ENCODE measurements around the gene KRT28.

DNA sequence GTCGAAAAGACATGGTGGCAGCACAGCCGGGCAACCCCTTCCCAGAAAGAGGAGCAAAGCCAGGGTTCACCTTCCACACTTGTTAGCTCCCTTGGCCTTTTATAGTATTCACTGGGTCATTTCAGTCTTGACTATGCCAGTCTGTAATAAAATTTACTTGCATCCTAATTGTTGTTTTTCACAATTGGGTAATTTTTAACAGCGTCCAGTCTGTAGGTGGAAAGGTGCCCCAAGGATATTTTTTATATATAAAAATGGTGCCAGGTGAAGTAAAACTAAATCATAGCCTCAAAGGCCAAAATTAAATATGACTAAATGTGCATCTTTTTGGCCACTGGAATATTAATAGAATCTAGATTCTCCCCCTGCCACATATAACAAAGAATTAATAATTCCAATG is 27.7 kb downstream of the KRT28 start, which contains the start of gene KRT26:
- TF ChIP-seq, protein P1, sequence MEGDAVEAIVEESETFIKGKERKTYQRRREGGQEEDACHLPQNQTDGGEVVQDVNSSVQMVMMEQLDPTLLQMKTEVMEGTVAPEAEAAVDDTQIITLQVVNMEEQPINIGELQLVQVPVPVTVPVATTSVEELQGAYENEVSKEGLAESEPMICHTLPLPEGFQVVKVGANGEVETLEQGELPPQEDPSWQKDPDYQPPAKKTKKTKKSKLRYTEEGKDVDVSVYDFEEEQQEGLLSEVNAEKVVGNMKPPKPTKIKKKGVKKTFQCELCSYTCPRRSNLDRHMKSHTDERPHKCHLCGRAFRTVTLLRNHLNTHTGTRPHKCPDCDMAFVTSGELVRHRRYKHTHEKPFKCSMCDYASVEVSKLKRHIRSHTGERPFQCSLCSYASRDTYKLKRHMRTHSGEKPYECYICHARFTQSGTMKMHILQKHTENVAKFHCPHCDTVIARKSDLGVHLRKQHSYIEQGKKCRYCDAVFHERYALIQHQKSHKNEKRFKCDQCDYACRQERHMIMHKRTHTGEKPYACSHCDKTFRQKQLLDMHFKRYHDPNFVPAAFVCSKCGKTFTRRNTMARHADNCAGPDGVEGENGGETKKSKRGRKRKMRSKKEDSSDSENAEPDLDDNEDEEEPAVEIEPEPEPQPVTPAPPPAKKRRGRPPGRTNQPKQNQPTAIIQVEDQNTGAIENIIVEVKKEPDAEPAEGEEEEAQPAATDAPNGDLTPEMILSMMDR (IDR thresholded peaks at IDR 0.05) = no peak
- no peak for TF ChIP-seq POLR2A (IDR thresholded peaks at IDR 0.05)
- no peak for TF ChIP-seq POLR2AphosphoS5 (IDR thresholded peaks at IDR 0.05)
